Activated T-helper 17 cell treated with anti-CD3 and anti-CD28 coated beads, Interleukin-2, amount 50 U/mL, for 72 hours (primary cell): ENCODE measurements around the gene CYP4B1. TPM values are rescaled to one million over a fixed set of nuclear protein-coding genes. Genes with fewer than 3 reads are reported as not detected.

Experiments used
- total RNA-seq, 2 donors: library from RNA; stranded (reverse); gene quantifications; one replicate each; pipeline ENCODE4 v1.2.3, GENCODE V29; 2022

CYP4B1 gene
- total RNA-seq, 2 donors from 2014 or later: 0.56 TPM; not detected in 1

Other genes with a start within 250 kb of the CYP4B1 start
- not detected for gene KNCN, start 247.4 kb upstream of the CYP4B1 start, total RNA-seq
- 10 to 100 TPM; 59.2 to 83.7 TPM for gene MKNK1, start 194.8 kb upstream of the CYP4B1 start, total RNA-seq
- gene MOB3C, start 182.2 kb upstream of the CYP4B1 start, total RNA-seq: 10 to 100 TPM; 13.7 to 20.9 TPM
- gene ATPAF1, start 130.7 kb upstream of the CYP4B1 start, total RNA-seq: 10 to 100 TPM; 33.4 to 42.6 TPM
- under 1 TPM in 1 of 2 donors, not detected in 1; 0.26 TPM for gene TEX38, start 127.2 kb upstream of the CYP4B1 start, total RNA-seq
- gene EFCAB14, start 79.9 kb upstream of the CYP4B1 start, total RNA-seq: 10 to 100 TPM; 45.6 to 53.8 TPM
- not detected for gene CYP4A11, start 142.4 kb downstream of the CYP4B1 start, total RNA-seq
- gene CYP4X1, start 224.6 kb downstream of the CYP4B1 start, total RNA-seq: not detected